Activated CD4-positive, alpha-beta T cell treated with anti-CD3 and anti-CD28 coated beads, Interleukin-2, amount 10 ng/mL, durations not matched to agents 24 days and 14 days (primary cell): ENCODE measurements around the gene SDE2. TPM values are rescaled to one million over a fixed set of nuclear protein-coding genes. Genes with fewer than 3 reads are reported as not detected.
"Not testable (repeated sequence)": the region's sequence is repeated elsewhere in the genome, so short reads cannot be mapped to it uniquely, and the experiment has no call there.

Source experiments
- DNase-seq: peaks from one replicate; pipeline ENCODE4 v3.0.0; 2022
- H3K27ac Mint-ChIP-seq: one replicate; pipeline ENCODE4 v1.8.0; 2022; ENCODE audit warnings: mild to moderate bottlenecking, mixed read lengths
- H3K27me3 Mint-ChIP-seq: one replicate; pipeline ENCODE4 v1.8.0; 2022; ENCODE audit warnings: mixed read lengths
- H3K36me3 Mint-ChIP-seq: one replicate; pipeline ENCODE4 v1.8.0; 2022; ENCODE audit warnings: low read depth, mild to moderate bottlenecking, mixed read lengths
- H3K4me1 Mint-ChIP-seq: one replicate; pipeline ENCODE4 v1.8.0; 2021; ENCODE audit warnings: mixed read lengths
- H3K4me3 Mint-ChIP-seq: one replicate; pipeline ENCODE4 v1.8.0; 2022; ENCODE audit warnings: mild to moderate bottlenecking, moderate library complexity, mixed read lengths
- H3K9me3 Mint-ChIP-seq: one replicate; pipeline ENCODE4 v1.8.0; 2021; ENCODE audit warnings: mixed read lengths
- intact Hi-C: fragments of 100-400 bp; cut with micrococcal nuclease; formaldehyde crosslinking; loops from one replicate; pipeline ENCODE4 v1.15.1; 2023
- total RNA-seq: library from RNA; stranded (reverse); gene quantifications from 2 replicates; pipeline ENCODE4 v1.2.3, GENCODE V29; 2022

Gene SDE2
- total RNA-seq, 1 donor from 2014 or later, result 27.1 TPM

- H3K4me1 Mint-ChIP-seq, H3K27ac Mint-ChIP-seq, H3K9me3 Mint-ChIP-seq, H3K4me3 Mint-ChIP-seq, intact Hi-C loops, DNase-seq, H3K36me3 Mint-ChIP-seq, H3K27me3 Mint-ChIP-seq: not testable (repeated sequence)
Measured at GRCh38 chr1:225939097-225939938, 59.8 kb downstream of the SDE2 start.

GRCh38 chr1:225937048-225937968, 61.8 kb downstream of the SDE2 start:
- H3K27me3 Mint-ChIP-seq, result no peaks in the 10 kb centered on the region
- H3K9me3 Mint-ChIP-seq, result no peaks in the 10 kb centered on the region
- no peaks in the 10 kb centered on the region for H3K4me1 Mint-ChIP-seq
- DNase-seq, result no peak
- intact Hi-C loops, result no loop called here
- no peak overlapping the region for H3K27ac Mint-ChIP-seq
- no peak overlapping the region for H3K4me3 Mint-ChIP-seq
- H3K36me3 Mint-ChIP-seq, result no peaks in the 10 kb centered on the region

- no peaks in the 10 kb centered on the region for H3K27me3 Mint-ChIP-seq
- H3K9me3 Mint-ChIP-seq, result no peaks in the 10 kb centered on the region
- H3K4me3 Mint-ChIP-seq, result no peak overlapping the region
- H3K36me3 Mint-ChIP-seq, result no peaks in the 10 kb centered on the region
- intact Hi-C loops, result no loop called here
- H3K27ac Mint-ChIP-seq, result no peak overlapping the region
- H3K4me1 Mint-ChIP-seq, result no peaks in the 10 kb centered on the region
- DNase-seq, result no peak
Measured at GRCh38 chr1:225936523-225936922, 62.6 kb downstream of the SDE2 start.

GRCh38 chr1:225936086-225936485, 63.1 kb downstream of the SDE2 start:
- H3K27ac Mint-ChIP-seq, H3K4me3 Mint-ChIP-seq, H3K36me3 Mint-ChIP-seq, DNase-seq, intact Hi-C loops, H3K4me1 Mint-ChIP-seq, H3K27me3 Mint-ChIP-seq, H3K9me3 Mint-ChIP-seq: not testable (repeated sequence)

- H3K36me3 Mint-ChIP-seq, result no peaks in the 10 kb centered on the region
- no peaks in the 10 kb centered on the region for H3K4me1 Mint-ChIP-seq
- H3K27me3 Mint-ChIP-seq, result no peaks in the 10 kb centered on the region
- intact Hi-C loops, result no loop called here
- no peaks in the 10 kb centered on the region for H3K9me3 Mint-ChIP-seq
- H3K27ac Mint-ChIP-seq, result no peak overlapping the region
- DNase-seq, result no peak
- H3K4me3 Mint-ChIP-seq, result no peak overlapping the region
Measured at GRCh38 chr1:225934711-225935110, 64.4 kb downstream of the SDE2 start.

GRCh38 chr1:225933072-225933471, 66.1 kb downstream of the SDE2 start:
- H3K4me1 Mint-ChIP-seq, result peaks cover 4% of the 10 kb centered on the region
- H3K27me3 Mint-ChIP-seq, result no peaks in the 10 kb centered on the region
- no peaks in the 10 kb centered on the region for H3K36me3 Mint-ChIP-seq
- no peak overlapping the region for H3K27ac Mint-ChIP-seq
- no peak overlapping the region for H3K4me3 Mint-ChIP-seq
- intact Hi-C loops, result no loop called here
- DNase-seq, result no peak
- H3K9me3 Mint-ChIP-seq, result no peaks in the 10 kb centered on the region

Other genes with a start within 250 kb of the SDE2 start
- gene SRP9, start 221.5 kb downstream of the SDE2 start, total RNA-seq, result 232 and 244 TPM in 2 replicates
- gene EPHX1, start 189.2 kb downstream of the SDE2 start, total RNA-seq, result 1.6 and 1.8 TPM in 2 replicates
- 23.0 and 28.5 TPM in 2 replicates for gene TMEM63A, start 117.0 kb downstream of the SDE2 start, total RNA-seq
- not detected in 2 replicates for gene LEFTY1, start 110.2 kb downstream of the SDE2 start, total RNA-seq
- gene PYCR2, start 75.1 kb downstream of the SDE2 start, total RNA-seq, result 144 and 150 TPM in 2 replicates
- not detected in 2 replicates for gene LEFTY2, start 58.1 kb downstream of the SDE2 start, total RNA-seq
- 390 and 391 TPM in 2 replicates for gene H3-3A, start 63.4 kb upstream of the SDE2 start, total RNA-seq
- gene ACBD3, start 187.4 kb upstream of the SDE2 start, total RNA-seq, result 21.8 and 23.9 TPM in 2 replicates
- not detected in 2 replicates for gene MIXL1, start 224.3 kb upstream of the SDE2 start, total RNA-seq